GM19240 (cell line): ENCODE results near the gene SH3BGRL3.
"Not testable (repeated sequence)": the region's sequence is repeated elsewhere in the genome, so short reads cannot be mapped to it uniquely, and the experiment has no call there.

Source experiments
- DNase-seq: peaks from one replicate; pipeline ENCODE4 v3.0.0; 2011; ENCODE audit warnings: low spot score; ENCODE audit not compliant: insufficient read length

The SH3BGRL3 gene

DNA sequence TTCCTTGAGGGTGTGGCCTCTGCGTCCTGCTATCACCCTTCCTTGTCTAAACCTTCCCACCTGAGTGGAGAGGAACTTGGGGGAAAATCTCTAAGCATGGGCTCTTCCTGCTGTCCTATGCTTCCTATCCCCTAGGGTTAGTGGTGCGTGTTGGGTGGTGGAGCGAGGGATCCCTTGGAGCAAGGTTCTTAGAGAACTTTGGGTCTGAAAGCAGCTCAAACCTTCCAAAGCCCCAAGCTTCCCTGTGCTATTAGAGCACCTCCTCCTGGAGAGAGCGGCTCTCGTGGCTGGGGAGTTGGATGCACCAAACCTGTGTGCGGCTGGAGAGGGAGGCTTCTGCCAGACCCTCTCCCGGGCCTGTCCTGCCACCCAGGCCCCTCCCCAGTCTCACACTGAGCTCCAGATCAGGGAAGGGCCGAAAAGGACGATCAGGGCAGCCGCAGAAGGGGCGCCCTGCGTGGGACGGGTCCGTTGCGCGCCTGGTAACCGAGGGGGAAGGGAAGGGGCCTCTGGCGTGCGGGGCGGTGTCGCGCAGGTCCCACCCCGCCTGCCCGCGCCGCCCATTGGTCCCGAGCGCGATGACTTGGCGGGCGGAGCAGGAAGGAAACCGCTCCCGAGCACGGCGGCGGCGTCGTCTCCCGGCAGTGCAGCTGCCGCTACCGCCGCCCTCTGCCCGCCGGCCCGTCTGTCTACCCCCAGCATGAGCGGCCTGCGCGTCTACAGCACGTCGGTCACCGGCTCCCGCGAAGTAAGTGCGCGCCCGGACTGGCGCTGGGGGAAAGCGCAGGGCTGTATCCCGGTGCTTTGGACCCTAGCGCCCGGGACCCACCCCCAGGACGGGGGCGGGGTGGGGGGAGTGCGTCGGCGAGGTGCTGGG lies at the start of gene SH3BGRL3:
Gene SH3BGRL3 (plus strand): TSS at position 631 of the 877 bp plus-strand sequence. CDS start 70 bp downstream, at position 701.
- DNase-seq: peak; percentile 70

DNA sequence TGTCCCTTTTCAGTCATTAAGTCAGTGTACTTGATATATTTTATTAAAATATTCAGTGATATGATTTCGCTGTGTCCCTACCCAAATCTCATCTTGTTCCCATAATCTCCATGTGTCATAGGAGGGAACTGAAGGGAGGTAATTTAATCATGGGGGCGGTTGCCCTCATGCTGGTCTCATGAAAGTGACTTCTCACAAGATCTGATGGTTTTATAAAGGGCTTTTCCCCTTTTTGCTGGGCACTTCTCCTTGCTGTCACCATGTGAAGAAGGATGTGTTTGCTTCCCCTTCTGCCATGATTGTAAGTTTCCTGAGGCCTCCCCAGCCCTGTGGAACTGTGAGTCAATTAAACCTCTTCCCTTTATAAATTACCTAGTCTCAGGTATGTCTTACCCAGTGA lies 49.2 kb upstream of the SH3BGRL3 start:
- DNase-seq: not testable (repeated sequence)

DNA sequence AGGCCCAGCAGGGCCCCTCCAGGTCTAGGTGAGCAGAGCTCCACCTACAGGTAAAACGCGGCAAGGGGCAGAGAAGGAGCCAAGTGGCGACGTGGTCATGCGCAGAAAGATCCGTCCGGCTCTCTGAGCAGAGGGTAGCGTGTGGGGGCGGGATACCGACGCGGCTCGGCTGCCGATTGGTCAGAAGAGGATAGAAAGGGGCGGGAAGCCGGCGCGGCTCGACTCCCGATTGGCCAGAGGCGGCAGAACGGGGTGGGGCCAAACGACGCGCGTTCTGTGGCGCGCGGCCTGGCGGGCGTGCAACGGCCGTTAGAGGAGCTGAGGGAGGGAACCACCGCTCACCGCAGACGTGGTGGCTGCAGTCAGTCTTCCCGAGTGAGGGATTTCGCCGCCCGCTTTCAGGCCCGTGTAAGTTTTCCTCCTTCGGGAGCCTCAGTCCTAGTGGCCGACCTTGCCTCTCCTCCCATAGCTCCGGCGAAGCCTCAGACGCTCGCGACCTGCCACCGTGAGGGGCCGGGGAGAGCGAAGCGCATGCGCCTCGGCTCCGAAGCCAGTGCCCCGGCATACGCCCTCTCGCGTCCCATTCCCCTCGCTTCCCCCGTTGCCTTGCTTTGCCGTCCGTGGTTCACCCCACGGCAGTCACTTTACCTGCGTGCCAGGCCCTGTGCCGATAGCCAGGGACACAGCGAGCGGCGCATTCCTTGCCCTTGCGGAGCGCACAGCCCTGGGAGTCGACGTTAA lies 45.8 kb upstream of the SH3BGRL3 start, which contains the start of gene CEP85:
Gene CEP85 (plus strand): TSS at position 298 of the 741 bp plus-strand sequence. CDS start 5,584 bp downstream, outside the sequence.
- peak; percentile 96 for DNase-seq

DNA sequence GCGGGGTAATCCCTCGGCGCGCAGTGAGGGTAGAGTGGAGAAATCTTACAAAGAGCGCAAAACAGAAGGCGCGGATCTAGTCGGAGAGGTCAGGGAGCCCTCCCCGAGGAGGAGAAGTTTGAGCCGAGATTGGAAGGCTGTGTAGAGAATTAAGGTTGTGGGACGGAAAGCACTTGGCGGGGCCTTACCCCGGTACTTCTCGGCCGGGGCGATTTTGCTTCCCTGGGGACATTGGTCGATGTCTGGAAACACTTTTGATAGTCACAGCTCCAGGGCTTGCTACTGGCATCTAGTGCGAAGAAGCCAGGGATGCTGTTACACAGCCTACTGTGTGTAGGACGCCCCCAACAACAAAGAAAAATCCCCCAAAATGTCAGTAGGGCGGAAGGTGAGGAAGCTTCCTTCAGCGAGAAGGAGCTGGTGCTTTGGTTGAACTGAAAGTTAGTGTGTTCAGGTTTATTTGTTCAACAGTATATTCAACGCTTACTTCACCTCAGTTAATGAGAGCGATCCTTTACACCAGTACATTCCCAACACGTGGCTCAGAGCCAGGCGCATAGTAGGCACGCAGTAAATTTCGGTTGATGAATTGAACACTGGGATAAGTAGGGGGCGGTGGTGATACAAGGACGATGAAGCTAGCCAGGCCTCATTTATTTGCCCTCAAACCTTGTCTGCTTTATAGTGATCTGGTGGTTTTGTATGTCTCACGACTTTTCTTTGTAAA lies 45.1 kb upstream of the SH3BGRL3 start:
- DNase-seq: no peak

DNA sequence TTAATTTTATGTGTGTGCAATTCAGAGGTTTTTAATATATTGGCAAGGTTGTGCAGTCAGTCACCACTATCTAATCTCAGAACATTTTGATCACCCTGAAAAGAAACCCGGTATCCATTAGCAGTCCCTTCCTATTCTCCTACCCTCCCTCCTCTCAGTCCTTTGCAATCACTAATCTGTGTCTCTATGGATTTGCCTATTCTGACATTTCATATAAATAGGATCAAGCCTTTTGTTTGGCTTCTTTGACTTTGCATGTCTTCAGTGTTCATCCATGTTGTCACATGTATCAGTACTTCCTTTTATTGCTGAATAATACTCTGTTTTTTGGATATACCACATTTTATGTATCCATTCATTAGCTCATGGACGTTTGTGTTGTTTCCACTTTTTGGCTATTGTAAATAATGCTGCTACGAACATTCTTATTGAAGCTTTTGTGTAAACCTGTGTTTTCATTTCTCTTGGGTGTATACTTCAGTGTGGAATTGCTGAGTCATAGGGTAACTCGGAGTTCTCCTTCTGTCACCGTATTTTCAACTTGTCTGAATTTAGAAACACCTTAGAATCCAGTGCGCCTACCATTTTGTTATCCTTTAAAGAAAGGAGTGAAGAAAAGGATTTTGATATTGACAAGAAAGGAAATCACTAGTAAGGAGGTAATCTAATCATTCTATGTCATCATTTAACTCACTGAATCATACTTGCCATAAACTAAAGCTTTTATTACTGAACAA lies 42.5 kb upstream of the SH3BGRL3 start:
- DNase-seq: no peak

DNA sequence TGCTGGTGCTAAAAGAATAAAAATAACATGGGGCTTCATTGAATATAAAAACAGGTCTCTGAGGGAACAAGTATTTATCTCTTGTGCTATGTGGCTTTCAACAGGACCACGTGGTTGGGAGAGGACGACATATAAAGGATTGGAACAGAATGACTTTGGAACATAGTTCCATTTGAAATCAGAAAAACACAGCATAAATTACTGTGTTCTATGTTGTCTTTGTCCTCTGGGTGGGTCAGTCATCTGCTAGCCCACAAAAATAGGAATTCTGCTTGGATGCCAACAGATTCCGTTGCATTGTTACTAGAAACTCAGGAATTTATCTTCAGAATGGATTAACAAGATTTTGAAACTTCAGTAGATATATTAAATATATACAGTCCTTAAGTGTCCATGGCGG lies 40.0 kb upstream of the SH3BGRL3 start:
- DNase-seq: no peak

DNA sequence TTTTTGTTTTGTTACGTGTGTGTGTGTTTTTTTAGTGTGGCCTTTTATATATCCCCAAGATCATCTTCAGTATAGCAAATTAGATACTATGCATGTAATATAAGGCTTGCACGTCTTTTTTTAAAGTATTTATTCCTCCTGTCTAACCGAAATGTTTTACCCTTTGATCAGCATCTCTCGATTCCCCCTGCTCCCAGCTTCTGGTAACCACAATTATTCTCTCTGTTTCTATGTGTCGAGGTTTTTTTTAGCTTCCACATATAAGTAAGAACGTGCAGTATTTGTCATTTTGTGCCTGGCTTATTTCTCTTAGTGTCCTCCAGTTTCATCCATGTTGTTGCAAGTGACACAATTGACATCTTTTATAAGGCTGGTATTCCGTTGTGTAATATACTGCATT lies 27.2 kb upstream of the SH3BGRL3 start:
- no peak for DNase-seq

DNA sequence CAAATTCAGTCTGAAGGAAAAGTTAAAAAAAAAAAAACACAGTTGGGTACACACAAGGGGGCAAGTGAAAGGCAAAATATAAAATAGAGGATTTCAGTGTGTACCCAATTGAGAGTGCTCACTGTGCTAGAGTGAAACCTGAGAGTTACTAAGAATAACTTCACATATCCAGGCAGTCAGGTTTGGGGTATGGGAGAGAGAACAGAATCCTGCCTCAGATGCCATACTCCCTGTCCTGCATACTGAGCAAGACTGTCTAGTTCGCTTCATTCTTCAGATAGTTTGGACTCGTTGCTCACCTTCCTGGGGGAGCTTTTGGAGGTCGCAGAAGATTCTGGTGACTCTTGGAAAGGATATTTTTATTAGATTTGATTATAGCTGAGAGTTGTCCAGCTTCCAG lies 25.5 kb upstream of the SH3BGRL3 start:
- no peak for DNase-seq

DNA sequence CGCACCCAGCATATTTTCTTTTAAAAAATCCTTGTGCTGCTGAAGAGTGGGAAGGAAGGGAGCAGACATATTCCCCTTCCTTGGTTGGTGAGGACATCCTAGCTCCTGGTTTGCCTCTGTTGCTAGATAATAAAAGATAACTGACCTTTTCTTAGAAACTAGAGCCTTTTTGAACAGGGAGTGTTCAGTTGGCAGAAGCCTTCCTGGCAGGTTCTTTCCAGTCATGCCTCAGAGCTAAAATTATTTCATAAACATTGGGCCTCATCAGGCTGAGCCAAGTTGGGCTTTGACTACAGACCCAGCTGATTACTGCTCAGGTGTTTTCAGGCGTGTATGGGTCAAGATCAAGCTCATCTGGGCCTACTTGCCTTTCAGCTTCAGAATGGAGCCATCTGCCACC lies 22.7 kb upstream of the SH3BGRL3 start:
- no peak for DNase-seq

DNA sequence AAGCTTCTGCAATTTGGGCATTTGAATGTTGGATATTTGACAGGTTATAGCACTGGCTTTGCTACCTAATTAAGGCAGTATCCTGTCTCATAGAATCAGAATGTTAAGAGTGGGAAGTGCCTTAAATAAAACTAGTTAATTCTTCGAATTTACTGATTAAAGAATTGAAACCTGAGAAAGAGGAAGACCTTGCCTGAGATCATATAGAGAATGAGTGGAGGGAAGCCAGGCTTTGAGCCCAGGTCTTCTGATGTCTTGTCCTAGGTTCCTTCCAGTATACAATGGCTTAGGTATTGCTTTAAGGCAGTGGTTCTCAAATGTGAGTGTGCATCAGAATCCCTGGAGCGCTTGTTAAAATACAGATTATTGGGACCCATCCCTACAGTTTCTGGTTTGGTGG lies 20.9 kb upstream of the SH3BGRL3 start:
- DNase-seq: no peak

DNA sequence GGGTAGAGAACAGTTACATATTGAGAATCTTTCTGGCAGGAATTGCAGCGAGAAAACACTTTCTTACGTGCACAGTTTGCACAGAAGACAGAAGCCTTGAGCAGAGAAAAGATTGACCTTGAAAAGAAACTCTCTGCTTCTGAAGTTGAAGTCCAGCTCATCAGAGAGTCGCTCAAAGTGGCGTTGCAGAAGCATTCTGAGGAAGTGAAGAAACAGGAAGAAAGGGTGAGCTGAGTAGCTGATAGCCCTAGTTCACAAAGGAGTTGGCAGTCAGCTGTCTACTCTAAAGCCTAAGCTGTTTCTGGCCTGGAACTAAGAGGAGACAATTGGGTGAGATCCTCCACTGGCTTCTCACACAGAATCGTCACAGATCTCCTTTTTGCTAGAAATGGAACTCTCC lies 20.3 kb upstream of the SH3BGRL3 start:
- DNase-seq: no peak

DNA sequence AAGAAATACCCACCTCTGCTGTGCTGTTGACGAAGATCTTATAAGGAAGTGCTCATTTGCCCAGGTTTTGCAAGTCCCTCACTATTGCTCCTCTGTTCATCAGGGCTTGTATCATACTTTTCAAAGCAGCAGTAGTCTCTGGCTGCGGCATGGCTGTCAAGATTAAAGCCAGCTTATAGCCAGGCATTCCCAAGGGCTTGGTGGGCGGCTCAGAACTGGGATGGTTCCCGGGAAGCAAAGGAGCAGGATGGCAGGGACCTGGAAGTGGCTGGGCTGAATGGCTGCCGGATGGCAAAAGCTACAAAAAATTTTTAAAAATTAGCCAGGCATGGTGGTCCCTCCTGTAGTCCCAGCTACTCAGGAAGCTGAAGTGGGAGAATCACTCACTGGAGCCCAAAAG lies 16.7 kb upstream of the SH3BGRL3 start:
- no peak for DNase-seq

DNA sequence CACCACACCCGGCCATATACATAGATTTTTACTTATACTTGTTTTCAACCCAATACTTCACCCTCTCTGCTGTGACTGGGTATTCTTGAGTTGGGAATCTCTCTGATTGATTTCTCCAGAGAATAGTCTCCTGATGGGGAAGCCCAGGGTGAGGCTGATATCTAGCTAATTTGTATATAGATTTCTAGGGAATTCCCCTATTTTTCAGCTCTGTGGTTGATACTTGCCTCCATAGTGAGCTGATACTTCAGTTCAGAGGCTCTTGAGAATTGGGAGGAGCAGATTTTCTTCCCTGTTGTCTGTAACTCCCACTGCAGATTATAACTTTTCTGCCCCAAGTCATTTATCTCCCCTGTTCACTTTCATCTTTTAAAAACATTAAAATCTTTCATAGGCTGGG lies 14.5 kb upstream of the SH3BGRL3 start:
- DNase-seq: no peak

DNA sequence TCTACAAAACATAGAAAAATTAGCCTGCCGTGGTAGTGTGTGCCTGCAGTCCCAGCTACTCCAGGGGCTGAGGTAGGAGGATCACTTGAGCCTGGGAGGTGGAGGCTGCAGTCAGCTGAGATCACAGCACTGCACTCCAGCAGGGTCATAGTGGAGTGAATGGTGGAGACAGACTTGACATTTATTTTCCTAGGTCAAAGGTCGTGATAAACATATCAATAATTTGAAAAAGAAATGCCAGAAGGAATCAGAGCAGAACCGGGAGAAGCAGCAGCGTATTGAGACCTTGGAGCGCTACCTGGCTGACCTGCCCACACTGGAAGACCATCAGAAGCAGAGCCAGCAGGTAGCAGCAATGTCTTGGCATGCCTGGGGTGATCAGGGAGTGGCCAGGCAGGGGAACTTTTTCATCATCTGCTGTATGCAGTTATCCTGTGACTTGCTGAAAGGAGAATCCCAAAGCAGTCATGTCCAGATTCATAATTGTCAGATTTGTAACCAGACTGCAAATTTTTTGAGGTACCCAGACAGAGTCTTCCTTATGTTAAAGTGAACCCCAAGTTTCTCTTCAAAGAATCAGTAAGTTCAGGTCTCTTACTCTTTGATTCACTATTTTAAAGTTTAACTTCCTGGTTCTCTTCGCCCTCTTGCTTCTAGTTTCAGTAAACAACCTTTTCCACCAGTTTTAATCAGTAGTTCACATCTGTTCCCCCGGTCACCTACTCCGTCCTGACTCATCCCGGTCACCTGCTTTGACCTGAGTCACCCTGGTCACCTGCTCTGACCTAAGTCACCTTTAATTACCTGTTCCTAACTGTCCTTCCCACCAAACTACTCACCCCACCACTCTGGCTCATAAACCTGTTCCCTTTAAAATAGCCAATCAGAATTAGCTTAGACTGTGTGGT lies 11.3 kb upstream of the SH3BGRL3 start:
- no peak for DNase-seq

DNA sequence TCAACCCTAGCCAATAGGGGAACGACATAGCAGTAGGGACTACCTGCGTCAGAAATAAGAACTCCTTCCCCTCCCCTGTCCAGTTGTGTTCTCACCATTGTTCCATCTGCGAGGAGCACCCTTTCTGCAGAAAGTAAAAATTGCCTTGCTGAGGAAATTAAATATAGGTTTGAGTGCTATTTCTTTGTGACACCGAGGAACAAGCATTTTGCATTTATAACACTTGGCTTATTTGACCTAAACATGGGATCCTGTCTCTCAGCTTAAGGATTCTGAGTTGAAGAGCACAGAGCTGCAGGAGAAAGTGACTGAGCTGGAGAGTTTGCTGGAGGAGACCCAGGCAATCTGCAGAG lies 10.7 kb upstream of the SH3BGRL3 start:
- no peak for DNase-seq

DNA sequence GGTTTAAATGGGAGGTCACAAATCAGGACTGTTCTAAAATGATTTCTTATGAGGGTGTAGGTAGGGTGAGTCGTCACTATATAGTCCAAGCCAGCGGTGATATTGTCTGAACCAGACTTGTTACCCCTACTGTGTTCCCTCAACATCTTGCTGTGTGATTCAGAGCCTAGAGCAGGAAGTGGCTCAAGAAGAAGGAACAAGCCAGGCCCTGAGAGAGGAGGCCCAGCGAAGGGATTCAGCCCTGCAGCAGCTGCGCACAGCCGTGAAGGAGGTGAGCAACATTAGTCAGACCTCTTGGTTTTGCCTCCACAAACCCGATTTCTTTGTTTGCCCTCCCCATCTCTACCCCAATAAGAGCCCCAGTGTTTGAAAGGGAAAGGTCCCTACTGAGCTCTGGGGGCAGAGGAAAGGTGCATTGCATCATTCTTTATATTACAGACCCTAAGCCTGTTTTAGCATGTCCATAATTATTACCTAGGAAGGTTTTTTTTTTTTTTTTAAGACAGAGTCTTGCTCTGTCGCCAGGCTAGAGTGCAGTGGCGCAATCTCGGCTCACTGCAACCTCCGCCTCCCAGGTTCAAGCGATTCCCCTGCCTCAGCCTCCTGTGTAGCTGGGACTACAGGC lies 5.0 kb upstream of the SH3BGRL3 start:
- DNase-seq: no peak

DNA sequence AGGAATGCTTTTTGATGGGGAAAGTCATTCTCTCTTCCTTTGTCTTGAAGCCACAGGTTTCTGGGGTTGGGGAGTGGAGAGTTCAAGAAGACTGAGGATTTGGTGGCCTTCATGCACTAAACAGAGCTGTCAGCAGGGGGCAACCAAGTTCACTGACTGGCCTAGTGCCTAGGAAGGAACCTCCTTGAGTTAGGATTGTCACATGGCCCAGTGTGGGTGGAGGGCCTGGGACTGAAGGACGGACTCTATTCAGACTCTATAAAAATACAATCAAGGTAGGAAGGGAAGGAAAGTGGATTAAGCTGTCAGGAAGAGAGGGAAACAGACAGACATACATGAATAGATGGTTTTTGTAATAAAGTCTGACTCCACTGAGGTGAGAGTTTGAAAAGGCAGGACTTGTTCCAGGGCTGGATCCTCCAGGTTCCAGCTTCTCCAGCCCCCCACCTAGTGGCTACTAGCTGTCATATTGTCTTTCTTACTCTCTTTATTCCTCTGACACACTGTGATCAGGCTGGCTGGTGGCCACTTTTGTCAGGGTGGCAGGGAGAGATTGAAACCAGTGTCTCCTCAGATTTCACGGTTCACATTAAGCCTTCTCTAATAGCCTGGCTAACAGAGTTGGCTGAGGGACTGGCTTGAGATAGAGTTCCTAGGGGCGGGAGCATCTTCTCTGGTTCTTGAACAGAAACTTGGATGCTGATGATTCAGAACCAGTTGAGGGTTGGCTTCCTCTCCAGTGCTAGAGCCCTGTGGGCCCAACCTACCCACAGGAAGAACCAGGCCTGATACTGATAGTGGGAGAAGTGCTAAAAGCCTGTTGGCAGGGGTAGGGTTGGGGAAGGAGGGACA lies 4.1 kb upstream of the SH3BGRL3 start:
- peak; percentile 74 for DNase-seq

DNA sequence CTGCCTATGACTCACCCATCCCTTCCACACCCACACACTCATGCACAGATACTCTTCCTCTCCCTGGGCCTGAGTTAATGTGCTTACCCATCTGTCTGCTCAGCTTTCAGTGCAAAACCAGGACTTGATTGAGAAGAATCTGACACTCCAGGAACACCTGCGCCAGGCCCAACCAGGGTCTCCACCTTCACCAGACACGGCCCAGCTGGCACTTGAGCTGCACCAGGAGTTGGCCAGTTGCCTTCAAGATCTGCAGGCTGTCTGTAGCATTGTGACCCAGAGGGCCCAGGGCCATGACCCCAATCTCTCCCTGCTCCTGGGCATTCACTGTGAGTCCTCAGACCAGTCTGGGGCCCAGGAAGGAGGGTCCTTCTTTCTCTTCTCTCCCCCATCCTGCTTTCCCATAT lies 3.5 kb upstream of the SH3BGRL3 start:
- no peak for DNase-seq

DNA sequence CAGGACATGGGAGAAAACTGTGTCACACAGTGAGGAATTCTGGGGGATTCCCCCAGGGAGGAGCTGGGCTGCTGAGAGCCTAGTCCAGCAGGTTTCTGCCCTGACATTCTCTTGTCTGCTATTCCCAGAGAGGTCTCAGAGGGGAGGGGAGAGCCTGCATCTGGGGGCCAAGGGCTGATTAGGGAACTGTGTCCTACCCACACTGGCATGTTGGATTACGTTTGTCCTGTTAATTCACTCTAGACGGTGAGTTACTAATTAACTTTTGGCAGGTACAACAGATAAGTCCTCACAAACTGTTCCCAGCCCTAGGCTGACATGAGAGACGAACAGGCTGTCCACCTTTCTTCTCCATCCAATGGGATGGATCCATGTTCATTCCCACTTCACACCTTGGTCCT lies 2.6 kb upstream of the SH3BGRL3 start:
- DNase-seq: no peak
